Keratinocyte (primary cell): ENCODE data around the gene DCAF11.

ENCODE experiments used
- EZH2 ChIP-seq: IDR thresholded peaks from one replicate; pipeline ENCODE4 v1.6.1; 2012; ENCODE audit warnings: inconsistent platforms, mild to moderate bottlenecking, low read length, moderate library complexity
- TF ChIP-seq, protein P1 (sequence below), 3 experiments: IDR thresholded peaks in 1 of 3; conservative IDR thresholded peaks in 1 of 3; optimal IDR thresholded peaks in 1 of 3; 2 replicates in 2 of 3; 3 replicates in 1 of 3; pipeline versions ENCODE3 to v1.5.1; 2011; ENCODE audit warnings: low read length in 3 of 3, mild to moderate bottlenecking in 3 of 3, moderate library complexity in 2 of 3, control low read depth in 1 of 3, inconsistent platforms in 1 of 3; ENCODE audit not compliant: insufficient read depth in 2 of 3; ENCODE audit errors: extremely low read depth in 1 of 3

DNA sequence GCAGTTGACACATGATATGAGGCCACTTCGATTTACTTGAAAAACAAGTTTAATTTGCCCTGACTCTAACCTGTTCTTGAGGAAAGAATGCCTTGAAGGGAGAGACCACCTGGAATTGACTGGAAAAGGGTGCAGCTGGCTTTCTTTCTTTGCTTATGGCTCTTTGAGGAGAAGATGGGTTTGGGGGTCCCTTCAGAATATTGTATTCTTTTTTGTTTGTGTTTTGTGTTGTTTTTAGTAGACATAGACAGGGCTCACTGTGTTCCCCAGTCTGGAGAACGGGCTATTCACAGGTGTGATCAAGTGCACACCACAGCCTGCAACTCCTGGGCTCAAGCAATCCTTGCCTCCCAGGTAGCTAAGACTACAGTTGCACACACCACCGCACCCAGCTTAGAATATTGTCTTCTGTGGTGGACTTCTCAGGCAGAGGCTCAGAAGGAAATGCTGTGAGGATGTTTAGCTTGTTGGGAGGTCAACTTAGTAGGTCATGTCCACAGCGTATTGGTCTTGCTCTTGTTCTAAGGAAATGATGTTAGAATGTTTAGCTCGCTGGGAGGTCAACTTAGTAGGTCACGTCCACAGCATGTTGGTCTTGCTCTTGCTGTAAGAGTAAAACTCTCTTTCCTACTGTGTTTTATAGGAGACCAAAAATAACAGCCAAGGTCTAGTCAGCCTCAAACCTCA, 1.7 kb downstream of the DCAF11 start:
- TF ChIP-seq, protein P1, sequence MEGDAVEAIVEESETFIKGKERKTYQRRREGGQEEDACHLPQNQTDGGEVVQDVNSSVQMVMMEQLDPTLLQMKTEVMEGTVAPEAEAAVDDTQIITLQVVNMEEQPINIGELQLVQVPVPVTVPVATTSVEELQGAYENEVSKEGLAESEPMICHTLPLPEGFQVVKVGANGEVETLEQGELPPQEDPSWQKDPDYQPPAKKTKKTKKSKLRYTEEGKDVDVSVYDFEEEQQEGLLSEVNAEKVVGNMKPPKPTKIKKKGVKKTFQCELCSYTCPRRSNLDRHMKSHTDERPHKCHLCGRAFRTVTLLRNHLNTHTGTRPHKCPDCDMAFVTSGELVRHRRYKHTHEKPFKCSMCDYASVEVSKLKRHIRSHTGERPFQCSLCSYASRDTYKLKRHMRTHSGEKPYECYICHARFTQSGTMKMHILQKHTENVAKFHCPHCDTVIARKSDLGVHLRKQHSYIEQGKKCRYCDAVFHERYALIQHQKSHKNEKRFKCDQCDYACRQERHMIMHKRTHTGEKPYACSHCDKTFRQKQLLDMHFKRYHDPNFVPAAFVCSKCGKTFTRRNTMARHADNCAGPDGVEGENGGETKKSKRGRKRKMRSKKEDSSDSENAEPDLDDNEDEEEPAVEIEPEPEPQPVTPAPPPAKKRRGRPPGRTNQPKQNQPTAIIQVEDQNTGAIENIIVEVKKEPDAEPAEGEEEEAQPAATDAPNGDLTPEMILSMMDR (optimal IDR thresholded peaks at IDR 0.05 in 1 of 3, IDR thresholded peaks at IDR 0.05 in 1 of 3, conservative IDR thresholded peaks at IDR 0.05 in 1 of 3; ENCODE audit: extremely low read depth in 1 of 3, insufficient read depth in 2 of 3, low read length in 3 of 3) = no peak
- no peak for TF ChIP-seq EZH2
